ENCODE data around the gene LPIN2. TPM values are rescaled to one million over a fixed set of nuclear protein-coding genes. Genes with fewer than 3 reads are reported as not detected.

The LPIN2 gene
- total RNA-seq, 1 donor from 2014 or later: 190 TPM

Other genes starting within 250 kb of the LPIN2 start
- gene EMILIN2, start 166.1 kb downstream of the LPIN2 start, total RNA-seq: 15.4 TPM
- 138 TPM for gene MYOM1, start 206.8 kb upstream of the LPIN2 start, total RNA-seq
- gene MYL12A, start 234.7 kb upstream of the LPIN2 start, total RNA-seq: 369 TPM
- 342 TPM for gene MYL12B, start 249.0 kb upstream of the LPIN2 start, total RNA-seq

Data from mucosa of gallbladder (tissue), 1 donor.